ENCODE results near the gene NDUFA8. TPM values are rescaled to one million over a fixed set of nuclear protein-coding genes. Genes with fewer than 3 reads are reported as not detected.
A peak's percentile ranks its signal among the peaks of the same experiment; 100 is the strongest.

The NDUFA8 gene
- total and polyA plus RNA-seq, 2 of the 4 experiments (the other 2 are of a cell fraction): 45.2 to 98.1 TPM

DNA sequence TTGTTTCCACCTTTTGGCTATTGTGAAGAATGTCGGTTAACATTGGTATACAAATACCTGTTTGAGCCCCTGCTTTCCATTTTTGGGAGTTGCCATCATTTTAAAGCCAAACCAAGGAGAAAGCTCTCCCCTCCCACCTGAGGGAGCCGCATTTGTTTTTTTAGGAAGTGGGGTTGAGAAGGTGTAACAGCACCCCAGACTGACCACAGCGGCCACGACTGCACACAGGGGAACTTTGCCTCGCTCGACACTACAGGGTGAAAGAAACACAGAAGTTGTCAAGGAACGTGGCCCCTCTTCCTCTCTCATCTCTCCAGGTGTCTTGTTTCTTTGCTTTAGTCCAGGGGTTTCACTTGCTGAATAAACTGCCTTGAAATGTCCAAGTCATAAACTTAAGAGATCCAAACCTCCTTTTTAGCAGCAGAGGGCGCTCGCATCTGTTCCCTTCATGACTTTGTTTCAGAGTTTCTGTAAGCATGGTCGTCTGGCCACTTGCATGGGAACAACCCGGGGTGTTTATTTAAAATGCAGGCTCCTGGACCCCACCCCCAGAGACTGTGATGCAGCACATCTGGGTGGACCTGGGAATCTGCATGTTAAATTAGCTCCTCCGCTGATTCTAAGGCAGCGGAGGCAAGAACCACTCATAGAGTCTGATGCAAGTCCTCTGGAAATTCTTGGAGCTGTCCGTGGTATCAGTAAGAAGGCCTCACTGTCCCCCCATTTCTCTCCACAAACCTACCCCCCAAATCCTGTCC lies 64.4 kb downstream of the NDUFA8 start:
- H4K91ac ChIP-seq (ENCODE audit: insufficient read depth, low read depth, low read length): no peak overlapping the region
- peaks cover 7% of the 10 kb centered on the region; the same call in 1 of the 2 replicates for H3K9me1 ChIP-seq (ENCODE audit: insufficient read depth, low read length)
- TF ChIP-seq SMC3 (IDR thresholded peaks at IDR 0.05; ENCODE audit: low read depth, low read length) (peak; percentile 32; the same call in 1 of the 2 replicates), RAD21 (IDR thresholded peaks at IDR 0.05; ENCODE audit: low read length) (peak; percentile 40; the same call in 1 of the 2 replicates), NFE2L2 (IDR thresholded peaks at IDR 0.05; ENCODE audit: low read depth, low read length) (no peak), RFX5 (IDR thresholded peaks at IDR 0.05; ENCODE audit: low read depth, low read length) (no peak), CEBPB (IDR thresholded peaks at IDR 0.05; ENCODE audit: low read depth, low read length) (peak; percentile 54; the same call in 1 of the 2 replicates)
- TF ChIP-seq, protein P1, sequence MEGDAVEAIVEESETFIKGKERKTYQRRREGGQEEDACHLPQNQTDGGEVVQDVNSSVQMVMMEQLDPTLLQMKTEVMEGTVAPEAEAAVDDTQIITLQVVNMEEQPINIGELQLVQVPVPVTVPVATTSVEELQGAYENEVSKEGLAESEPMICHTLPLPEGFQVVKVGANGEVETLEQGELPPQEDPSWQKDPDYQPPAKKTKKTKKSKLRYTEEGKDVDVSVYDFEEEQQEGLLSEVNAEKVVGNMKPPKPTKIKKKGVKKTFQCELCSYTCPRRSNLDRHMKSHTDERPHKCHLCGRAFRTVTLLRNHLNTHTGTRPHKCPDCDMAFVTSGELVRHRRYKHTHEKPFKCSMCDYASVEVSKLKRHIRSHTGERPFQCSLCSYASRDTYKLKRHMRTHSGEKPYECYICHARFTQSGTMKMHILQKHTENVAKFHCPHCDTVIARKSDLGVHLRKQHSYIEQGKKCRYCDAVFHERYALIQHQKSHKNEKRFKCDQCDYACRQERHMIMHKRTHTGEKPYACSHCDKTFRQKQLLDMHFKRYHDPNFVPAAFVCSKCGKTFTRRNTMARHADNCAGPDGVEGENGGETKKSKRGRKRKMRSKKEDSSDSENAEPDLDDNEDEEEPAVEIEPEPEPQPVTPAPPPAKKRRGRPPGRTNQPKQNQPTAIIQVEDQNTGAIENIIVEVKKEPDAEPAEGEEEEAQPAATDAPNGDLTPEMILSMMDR (conservative IDR thresholded peaks at IDR 0.05; ENCODE audit: low read depth, low read length): peak; percentile 61
- H3K4me3 ChIP-seq (ENCODE audit: insufficient read depth, low read depth, low read length): no peak overlapping the region
- H3K9me3 ChIP-seq (ENCODE audit: control insufficient read depth, insufficient read depth, low read length): no peaks in the 10 kb centered on the region
- ChIA-PET POLR2A (ENCODE audit: unreplicated experiment) (no interaction called here), CTCF (interaction anchor here (0.7 to 2.4 kb wide), 3 partner anchors 28 to 175 kb away, joined by 3 to 8 read pairs (median 3); no protein-coding TSS in a partner anchor)
- no peak overlapping the region for H2BK20ac ChIP-seq (ENCODE audit: low read depth, low read length)
- H3K27me3 ChIP-seq (ENCODE audit: control insufficient read depth, insufficient read depth, low read length): no peaks in the 10 kb centered on the region; the same call in none of the 2 replicates
- no peak overlapping the region for H3K9ac ChIP-seq (ENCODE audit: low read depth, low read length)
- H3K36me3 ChIP-seq (ENCODE audit: control insufficient read depth, insufficient read depth, low read length): no peaks in the 10 kb centered on the region
- dilution Hi-C loops (cut with HindIII; ENCODE audit: low sequenced_read_pairs, unreplicated experiment): no loop called here
- H2BK15ac ChIP-seq (ENCODE audit: low read depth, low read length): no peak overlapping the region
- H4K8ac ChIP-seq (ENCODE audit: low read depth in 2 of 2, low read length in 2 of 2): no peak overlapping the region
- peaks cover 14 to 25% of the 10 kb centered on the region in 2 experiments for H3K79me1 ChIP-seq (ENCODE audit: low read depth in 1 of 2, low read length in 2 of 2)
- intact Hi-C loops (cut with micrococcal nuclease): loop anchor here (1.0 to 10.0 kb wide), 6 partner anchors 93 to 720 kb away; no protein-coding TSS in a partner anchor
- no peak overlapping the region for H3K23ac ChIP-seq (ENCODE audit: low read depth, low read length)
- H3K14ac ChIP-seq (replicated peaks; ENCODE audit: low read depth, low read length): no peak overlapping the region
- peak overlapping the region; percentile 59 for H3K4me2 ChIP-seq (ENCODE audit: low read depth, low read length)
- no peak overlapping the region for H3K4ac ChIP-seq (ENCODE audit: low read depth, low read length)
- no peak overlapping the region for H3K27ac ChIP-seq (ENCODE audit: insufficient read depth, low read length)
- no peak overlapping the region for H3K18ac ChIP-seq (ENCODE audit: low read depth, low read length)
- H3K56ac ChIP-seq (ENCODE audit: extremely low read depth, insufficient read depth, low read length): no peak overlapping the region
- no peak overlapping the region for H2BK120ac ChIP-seq (ENCODE audit: low read depth, low read length)
- ATAC-seq (ENCODE audit: low read depth) (0 out of 2 replicates have a peak, but pooled peaks have one; percentile 6), DNase-seq (peak; percentile 65)
- 8% methylated on average over 5 of the region's 14 CpGs; no CpG with 5 or more reads in 1 of the 2 experiments for WGBS, 2 experiments (ENCODE audit: extremely low coverage in 2 of 2, insufficient read length in 1 of 2)
- no peak overlapping the region for H2AK5ac ChIP-seq (ENCODE audit: low read depth, low read length)
- no peak overlapping the region for H2BK5ac ChIP-seq (ENCODE audit: low read depth, low read length, poor library complexity, severe bottlenecking)
- H4K5ac ChIP-seq (ENCODE audit: low read depth, low read length): no peak overlapping the region
- no peak overlapping the region for H2AFZ ChIP-seq (replicated peaks; ENCODE audit: low read length, poor library complexity)
- no peak overlapping the region for H2AK9ac ChIP-seq (replicated peaks; ENCODE audit: low read depth, low read length, poor library complexity)
- H3K4me1 ChIP-seq (ENCODE audit: control insufficient read depth, insufficient read depth, low read length): peaks cover 4% of the 10 kb centered on the region
- BruUV-seq (replicated peaks): no TSS peak
- H4K20me1 ChIP-seq (ENCODE audit: insufficient read depth, low read length): peaks cover 17% of the 10 kb centered on the region; the same call in 1 of the 2 replicates
- in situ Hi-C loops (cut with MboI; ENCODE audit: low sequenced_read_pairs): loop anchor here (10.0 kb wide), 2 partner anchors 260 to 360 kb away; no protein-coding TSS in a partner anchor

Data from IMR-90 (cell line).